A549 (cell line): Measurements from ENCODE around the gene TMEM255B. TPM values are rescaled to one million over a fixed set of nuclear protein-coding genes. Genes with fewer than 3 reads are reported as not detected.

Experiments
- ATAC-seq, 2 experiments: fragments of 200-7000 bp in 1 of 2; fragments of >200 bp in 1 of 2; cut with Nextera tagmentation in 1 of 2; cut with Tn5 transposase in 1 of 2; 3 replicates each; pipeline versions ENCODE4 v1.8.0 to v1.9.1; 2018 to 2020; ENCODE audit warnings: mild to moderate bottlenecking in 1 of 2, moderate library complexity in 1 of 2
- CTCF ChIA-PET: fragments of 300-600 bp; sonication (Branson Sonifier 250); formaldehyde crosslinking; extraction: SDS; loops from one replicate; lab custom pipeline; 2021; ENCODE audit warnings: antibody characterized with exemption, inconsistent platforms; lab: Yijun Ruan, JAX
- POLR2A ChIA-PET: fragments of 350-600 bp; formaldehyde crosslinking; extraction: SDS; loops from one replicate; lab custom pipeline; 2021; ENCODE audit warnings: antibody characterized with exemption, inconsistent platforms; lab: Yijun Ruan, JAX
- DNase-seq, 2 experiments: peaks; one replicate each; pipeline versions ENCODE4 v3.0.0 to v3.0.0-alpha.2; 2011 to 2016; ENCODE audit warnings: low read depth in 1 of 2, low spot score in 1 of 2
- FAIRE-seq: peaks from 2 replicates; lab custom pipeline; 2011; peaks lifted over from hg19 to GRCh38; lab: Jason Lieb, UNC
- H3K27ac ChIP-seq, 2 experiments: fragments of >200 bp; sonication (Bioruptor Twin); formaldehyde crosslinking; 3 replicates each; pipeline ENCODE4 v1.5.1; 2016 to 2017
- H3K4me1 ChIP-seq: fragments of >200 bp; sonication (Bioruptor Twin); formaldehyde crosslinking; 3 replicates; pipeline ENCODE4 v1.6.1; 2016
- H3K4me2 ChIP-seq: fragments of >200 bp; sonication (Bioruptor Twin); formaldehyde crosslinking; 3 replicates; pipeline ENCODE4 v1.6.1; 2016
- H3K4me3 ChIP-seq: fragments of >200 bp; sonication (Bioruptor Twin); formaldehyde crosslinking; 3 replicates; pipeline ENCODE4 v1.5.1; 2016
- H3K9me3 ChIP-seq: fragments of >200 bp; sonication (Bioruptor Twin); formaldehyde crosslinking; 3 replicates; pipeline ENCODE4 v1.6.1; 2016
- BHLHE40 ChIP-seq: IDR thresholded peaks from 2 replicates; pipeline ENCODE4 v1.6.1; 2012; ENCODE audit warnings: low read depth, low read length, inconsistent platforms
- CBX8 ChIP-seq: fragments of 200-600 bp; sonication (generic); IDR thresholded peaks from 2 replicates; pipeline ENCODE4 v1.6.1; 2016
- CEBPB ChIP-seq, 2 experiments: fragments of >200 bp in 1 of 2; sonication (Bioruptor Twin) in 1 of 2; formaldehyde crosslinking in 1 of 2; IDR thresholded peaks; 2 replicates each; pipeline ENCODE4 v1.6.1; 2012 to 2016
- CHD2 ChIP-seq: fragments of 150-350 bp; IDR thresholded peaks from 2 replicates; pipeline ENCODE4 v1.6.1; 2014; ENCODE audit warnings: low read length; ENCODE audit not compliant: partially characterized antibody
- CHD4 ChIP-seq: fragments of 200-600 bp; sonication (generic); IDR thresholded peaks from 2 replicates; pipeline ENCODE4 v1.6.1; 2016; ENCODE audit warnings: antibody characterized with exemption, mild to moderate bottlenecking, borderline replicate concordance
- EHF ChIP-seq: fragments of 250-450 bp; sonication (Bioruptor Pico); IDR thresholded peaks from 2 replicates; pipeline ENCODE4 v1.5.0; 2020; ENCODE audit warnings: mild to moderate bottlenecking
- EP300 ChIP-seq, 2 experiments: fragments of >200 bp; sonication (Bioruptor Twin); formaldehyde crosslinking; IDR thresholded peaks; 2 replicates in 1 of 2; 3 replicates in 1 of 2; pipeline ENCODE4 v1.6.1; 2016 to 2017
- FOSB ChIP-seq: fragments of 250-450 bp; sonication (Bioruptor Pico); IDR thresholded peaks from 2 replicates; pipeline ENCODE4 v1.5.0; 2020; ENCODE audit warnings: mild to moderate bottlenecking, moderate library complexity
- FOSL2 ChIP-seq, 2 experiments: fragments of 450-650 bp in 1 of 2; fragments of >200 bp in 1 of 2; sonication (Bioruptor Twin) in 1 of 2; formaldehyde crosslinking; IDR thresholded peaks; 2 replicates each; pipeline versions ENCODE4 v1.5.0 to v1.6.1; 2016 to 2020; ENCODE audit warnings: mild to moderate bottlenecking in 1 of 2, moderate library complexity in 1 of 2
- HOXB13 ChIP-seq: fragments of 250-450 bp; sonication (Bioruptor Pico); IDR thresholded peaks from 2 replicates; pipeline ENCODE4 v1.5.0; 2020; ENCODE audit warnings: low read depth, mild to moderate bottlenecking, moderate library complexity
- HOXB5 ChIP-seq: fragments of 250-450 bp; sonication (Bioruptor Pico); IDR thresholded peaks from 2 replicates; pipeline ENCODE4 v1.5.0; 2020; ENCODE audit warnings: mild to moderate bottlenecking, moderate library complexity
- JUN ChIP-seq, 2 experiments: fragments of >200 bp; sonication (Bioruptor Twin); formaldehyde crosslinking; IDR thresholded peaks; 2 replicates in 1 of 2; 3 replicates in 1 of 2; pipeline ENCODE4 v1.6.1; 2016 to 2017
- JUNB ChIP-seq: fragments of >200 bp; sonication (Bioruptor Twin); formaldehyde crosslinking; IDR thresholded peaks from 2 replicates; pipeline ENCODE4 v1.6.1; 2016
- KDM1A ChIP-seq: fragments of 200-600 bp; sonication (generic); IDR thresholded peaks from 2 replicates; pipeline ENCODE4 v1.6.1; 2016; ENCODE audit warnings: low read depth, mild to moderate bottlenecking
- MAFK ChIP-seq: fragments of 450-650 bp; IDR thresholded peaks from 2 replicates; pipeline ENCODE4 v1.6.1; 2014; ENCODE audit not compliant: partially characterized antibody
- MAZ ChIP-seq: fragments of 150-350 bp; IDR thresholded peaks from 2 replicates; pipeline ENCODE4 v1.6.1; 2014; ENCODE audit warnings: antibody characterized with exemption, low read depth, low read length, borderline replicate concordance
- MYC ChIP-seq: IDR thresholded peaks from 2 replicates; pipeline ENCODE4 v1.6.1; 2012; ENCODE audit warnings: mild to moderate bottlenecking, inconsistent platforms, low read length, improper control_type of control experiment, borderline replicate concordance
- NFE2L2 ChIP-seq: fragments of 150-350 bp; conservative IDR thresholded peaks from 2 replicates; pipeline ENCODE4 v1.6.1; 2014; ENCODE audit warnings: low read length
- NPAS2 ChIP-seq: fragments of 250-450 bp; sonication (Bioruptor Pico); IDR thresholded peaks from 2 replicates; pipeline ENCODE4 v1.8.0; 2022; ENCODE audit warnings: mild to moderate bottlenecking, moderate library complexity, borderline replicate concordance
- NR3C1 ChIP-seq: fragments of >200 bp; sonication (Bioruptor Twin); formaldehyde crosslinking; IDR thresholded peaks from 3 replicates; pipeline ENCODE4 v1.6.1; 2017
- POLR2A ChIP-seq: IDR thresholded peaks from 2 replicates; pipeline ENCODE4 v1.6.1; 2012; ENCODE audit warnings: mild to moderate bottlenecking, low read length
- RAD21 ChIP-seq, 2 experiments: fragments of >200 bp in 1 of 2; sonication (Bioruptor Twin) in 1 of 2; formaldehyde crosslinking in 1 of 2; IDR thresholded peaks in 1 of 2; conservative IDR thresholded peaks in 1 of 2; 2 replicates in 1 of 2; 3 replicates in 1 of 2; pipeline ENCODE4 v1.6.1; 2012 to 2018; ENCODE audit warnings: inconsistent platforms in 1 of 2
- SMC3 ChIP-seq: fragments of >200 bp; sonication (Bioruptor Twin); formaldehyde crosslinking; IDR thresholded peaks from 3 replicates; pipeline ENCODE4 v1.6.1; 2018; ENCODE audit warnings: inconsistent platforms
- TP53 ChIP-seq: fragments of 250-450 bp; sonication (Bioruptor Pico); IDR thresholded peaks from 2 replicates; pipeline ENCODE4 v1.5.0; 2021; ENCODE audit warnings: mild to moderate bottlenecking, moderate library complexity
- ZFP36 ChIP-seq: fragments of 450-650 bp; IDR thresholded peaks from 2 replicates; pipeline ENCODE4 v1.6.1; 2014; ENCODE audit warnings: borderline replicate concordance; ENCODE audit not compliant: partially characterized antibody
- WGBS: methylation state at CpG from one replicate; pipeline ENCODE4 v1.1.6; 2017; ENCODE audit errors: missing lambda C conversion rate; 5-methylcytosine and 5-hydroxymethylcytosine counted together
- polyA plus RNA-seq, 4 experiments: library from polyadenylated mRNA; depleted of rRNA in 3 of 4; stranded (reverse); fragments of >200 nt; fragmentation: RNase III in 1 of 4; extraction: RNeasy Plus Mini Kit Qiagen cat#74134 plus additional on column Dnase treatment in 1 of 4; gene quantifications; 2 replicates in 3 of 4; 3 replicates in 1 of 4; pipeline ENCODE4 v1.2.3, GENCODE V29; 2011 to 2017
- TF ChIP-seq, protein P1 (sequence below): fragments of >200 bp; sonication (Bioruptor Twin); formaldehyde crosslinking; IDR thresholded peaks from 2 replicates; pipeline ENCODE4 v1.6.1; 2016
- TF ChIP-seq, protein P2 (sequence below): fragments of >200 bp; sonication (Bioruptor Twin); formaldehyde crosslinking; IDR thresholded peaks from 3 replicates; pipeline ENCODE4 v1.5.1; 2016
- TF ChIP-seq, protein P3 (sequence below): IDR thresholded peaks from 2 replicates; pipeline ENCODE4 v1.6.1; 2012; ENCODE audit warnings: low read depth, borderline replicate concordance
- TF ChIP-seq, protein P4 (sequence below): IDR thresholded peaks from 2 replicates; pipeline ENCODE4 v1.6.1; 2012
- TF ChIP-seq, protein P5 (sequence below): IDR thresholded peaks from 2 replicates; pipeline ENCODE4 v1.6.1; 2012
- TF ChIP-seq, protein P6 (sequence below): fragments of 450-650 bp; IDR thresholded peaks from 2 replicates; pipeline ENCODE4 v1.6.1; 2014; ENCODE audit warnings: antibody characterized with exemption

TMEM255B gene
- polyA plus RNA-seq, 2 of the 4 experiments (the other 2 are of a cell fraction) = 0.54 to 1.1 TPM

DNA sequence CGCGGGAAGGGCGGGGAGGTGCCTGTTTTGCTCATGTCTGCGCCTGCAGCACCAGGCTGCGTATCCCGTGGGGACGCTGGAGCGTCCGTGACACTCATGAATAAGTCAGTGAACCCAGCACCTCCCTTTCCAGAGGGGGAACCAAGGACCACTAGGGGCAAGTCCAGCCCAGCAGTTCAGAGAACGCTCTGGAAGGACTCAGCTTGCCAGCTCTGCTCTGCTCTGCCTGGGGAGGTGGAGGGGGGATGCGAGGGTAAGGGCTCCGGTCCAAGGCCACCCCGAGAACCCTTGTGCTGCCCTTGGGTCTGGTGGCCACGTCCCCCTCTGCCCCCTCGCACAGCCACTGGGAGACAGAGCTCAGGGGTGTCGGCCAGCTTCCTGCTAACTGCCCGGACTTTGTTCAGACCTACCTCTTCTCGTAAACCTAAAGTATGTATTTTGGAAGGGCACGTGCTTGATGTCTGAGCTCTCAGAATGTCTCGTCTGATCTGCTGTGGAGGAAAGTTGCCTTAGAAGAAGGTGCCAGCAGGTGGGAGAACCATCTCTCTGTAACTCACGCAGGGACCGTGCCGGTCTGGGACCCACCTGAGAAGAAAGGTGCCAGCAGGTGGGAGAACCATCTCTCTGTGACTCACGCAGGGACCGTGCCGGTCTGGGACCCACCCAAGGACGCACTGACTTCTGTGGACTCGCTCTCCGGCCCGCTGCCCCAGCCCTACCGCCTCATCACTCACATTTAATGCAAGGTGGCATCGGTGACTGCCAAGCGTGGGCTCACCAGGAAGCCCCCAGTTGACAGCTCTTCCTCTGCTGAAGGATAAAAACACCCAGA, 34.1 kb downstream of the TMEM255B start:
- ATAC-seq (no peak; a peak in 1 of 6 replicates), DNase-seq (no peak), FAIRE-seq (no peak)
- POLR2A ChIA-PET = no interaction called here
- H3K4me1 ChIP-seq = no peaks in the 10 kb centered on the region
- no peaks in the 10 kb centered on the region for H3K9me3 ChIP-seq
- no peak overlapping the region for H3K4me3 ChIP-seq
- no peak overlapping the region for H3K4me2 ChIP-seq
- WGBS = 49% methylated on average over 19 of the region's 33 CpGs
- CTCF ChIA-PET = no interaction called here
- TF ChIP-seq EP300 (IDR thresholded peaks at IDR 0.05) = no peak
- TF ChIP-seq EHF (CRISPR knock-in tag) = no peak
- TF ChIP-seq, protein P1, sequence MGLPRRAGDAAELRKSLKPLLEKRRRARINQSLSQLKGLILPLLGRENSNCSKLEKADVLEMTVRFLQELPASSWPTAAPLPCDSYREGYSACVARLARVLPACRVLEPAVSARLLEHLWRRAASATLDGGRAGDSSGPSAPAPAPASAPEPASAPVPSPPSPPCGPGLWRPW = no peak
- no peak for TF ChIP-seq ZFP36
- TF ChIP-seq MAFK = no peak
- TF ChIP-seq, protein P2, sequence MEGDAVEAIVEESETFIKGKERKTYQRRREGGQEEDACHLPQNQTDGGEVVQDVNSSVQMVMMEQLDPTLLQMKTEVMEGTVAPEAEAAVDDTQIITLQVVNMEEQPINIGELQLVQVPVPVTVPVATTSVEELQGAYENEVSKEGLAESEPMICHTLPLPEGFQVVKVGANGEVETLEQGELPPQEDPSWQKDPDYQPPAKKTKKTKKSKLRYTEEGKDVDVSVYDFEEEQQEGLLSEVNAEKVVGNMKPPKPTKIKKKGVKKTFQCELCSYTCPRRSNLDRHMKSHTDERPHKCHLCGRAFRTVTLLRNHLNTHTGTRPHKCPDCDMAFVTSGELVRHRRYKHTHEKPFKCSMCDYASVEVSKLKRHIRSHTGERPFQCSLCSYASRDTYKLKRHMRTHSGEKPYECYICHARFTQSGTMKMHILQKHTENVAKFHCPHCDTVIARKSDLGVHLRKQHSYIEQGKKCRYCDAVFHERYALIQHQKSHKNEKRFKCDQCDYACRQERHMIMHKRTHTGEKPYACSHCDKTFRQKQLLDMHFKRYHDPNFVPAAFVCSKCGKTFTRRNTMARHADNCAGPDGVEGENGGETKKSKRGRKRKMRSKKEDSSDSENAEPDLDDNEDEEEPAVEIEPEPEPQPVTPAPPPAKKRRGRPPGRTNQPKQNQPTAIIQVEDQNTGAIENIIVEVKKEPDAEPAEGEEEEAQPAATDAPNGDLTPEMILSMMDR = no peak
- TF ChIP-seq, protein P3, sequence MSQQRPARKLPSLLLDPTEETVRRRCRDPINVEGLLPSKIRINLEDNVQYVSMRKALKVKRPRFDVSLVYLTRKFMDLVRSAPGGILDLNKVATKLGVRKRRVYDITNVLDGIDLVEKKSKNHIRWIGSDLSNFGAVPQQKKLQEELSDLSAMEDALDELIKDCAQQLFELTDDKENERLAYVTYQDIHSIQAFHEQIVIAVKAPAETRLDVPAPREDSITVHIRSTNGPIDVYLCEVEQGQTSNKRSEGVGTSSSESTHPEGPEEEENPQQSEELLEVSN = no peak
- TF ChIP-seq, protein P4, sequence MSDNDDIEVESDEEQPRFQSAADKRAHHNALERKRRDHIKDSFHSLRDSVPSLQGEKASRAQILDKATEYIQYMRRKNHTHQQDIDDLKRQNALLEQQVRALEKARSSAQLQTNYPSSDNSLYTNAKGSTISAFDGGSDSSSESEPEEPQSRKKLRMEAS = no peak
- no peak for TF ChIP-seq RAD21 (conservative IDR thresholded peaks at IDR 0.05 in 1 of 2, IDR thresholded peaks at IDR 0.05 in 1 of 2)
- TF ChIP-seq CHD4 = no peak
- TF ChIP-seq NFE2L2 = no peak
- no peak for TF ChIP-seq NPAS2
- no peak for TF ChIP-seq MAZ
- no peak for TF ChIP-seq BHLHE40
- TF ChIP-seq, protein P5, sequence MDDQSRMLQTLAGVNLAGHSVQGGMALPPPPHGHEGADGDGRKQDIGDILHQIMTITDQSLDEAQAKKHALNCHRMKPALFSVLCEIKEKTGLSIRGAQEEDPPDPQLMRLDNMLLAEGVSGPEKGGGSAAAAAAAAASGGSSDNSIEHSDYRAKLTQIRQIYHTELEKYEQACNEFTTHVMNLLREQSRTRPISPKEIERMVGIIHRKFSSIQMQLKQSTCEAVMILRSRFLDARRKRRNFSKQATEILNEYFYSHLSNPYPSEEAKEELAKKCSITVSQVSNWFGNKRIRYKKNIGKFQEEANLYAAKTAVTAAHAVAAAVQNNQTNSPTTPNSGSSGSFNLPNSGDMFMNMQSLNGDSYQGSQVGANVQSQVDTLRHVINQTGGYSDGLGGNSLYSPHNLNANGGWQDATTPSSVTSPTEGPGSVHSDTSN = no peak
- no peak for TF ChIP-seq FOSB (CRISPR knock-in tag)
- TF ChIP-seq HOXB13 = no peak
- TF ChIP-seq CHD2 = no peak
- TF ChIP-seq KDM1A = no peak
- no peak overlapping the region for H3K27ac ChIP-seq

DNA sequence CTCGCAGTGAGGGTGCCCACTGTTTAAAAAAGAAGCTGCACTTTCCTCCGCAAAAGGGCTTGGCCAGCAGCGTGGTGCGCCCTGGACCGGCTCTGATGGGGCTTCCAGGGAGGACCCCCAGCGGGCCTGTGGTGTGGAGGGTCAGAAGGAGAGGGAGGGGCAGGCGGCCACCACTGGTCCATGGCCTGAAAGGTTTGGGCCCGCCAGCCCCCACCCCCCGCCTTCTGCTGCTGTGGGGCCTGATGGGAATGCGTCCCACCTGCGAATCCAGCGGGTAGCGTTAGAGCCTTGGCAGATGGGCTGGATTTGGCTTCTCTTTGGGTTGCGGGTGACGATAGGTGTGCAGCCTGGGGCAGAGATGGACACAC, 34.7 kb downstream of the TMEM255B start:
- ATAC-seq (no peak), DNase-seq (no peak), FAIRE-seq (no peak)
- H3K4me1 ChIP-seq = no peaks in the 10 kb centered on the region
- ChIA-PET CTCF (no interaction called here), POLR2A (no interaction called here)
- WGBS = 80% methylated on average over 1 of the region's 15 CpGs
- no peak overlapping the region for H3K4me3 ChIP-seq
- no peak overlapping the region for H3K27ac ChIP-seq
- TF ChIP-seq HOXB5 (CRISPR knock-in tag) (no peak), KDM1A (no peak), POLR2A (no peak), NR3C1 (no peak), JUN (IDR thresholded peaks at IDR 0.05) (no peak), MYC (no peak), FOSB (CRISPR knock-in tag) (no peak), EHF (CRISPR knock-in tag) (no peak), TP53 (CRISPR knock-in tag) (no peak), SMC3 (no peak), MAFK (no peak), JUNB (no peak), FOSL2 (IDR thresholded peaks at IDR 0.05) (no peak), FOSL2 (CRISPR knock-in tag; IDR thresholded peaks at IDR 0.05) (no peak), HOXB13 (no peak), CEBPB (IDR thresholded peaks at IDR 0.05) (no peak), CBX8 (no peak)
- TF ChIP-seq, protein P3 = no peak
- TF ChIP-seq, protein P6, sequence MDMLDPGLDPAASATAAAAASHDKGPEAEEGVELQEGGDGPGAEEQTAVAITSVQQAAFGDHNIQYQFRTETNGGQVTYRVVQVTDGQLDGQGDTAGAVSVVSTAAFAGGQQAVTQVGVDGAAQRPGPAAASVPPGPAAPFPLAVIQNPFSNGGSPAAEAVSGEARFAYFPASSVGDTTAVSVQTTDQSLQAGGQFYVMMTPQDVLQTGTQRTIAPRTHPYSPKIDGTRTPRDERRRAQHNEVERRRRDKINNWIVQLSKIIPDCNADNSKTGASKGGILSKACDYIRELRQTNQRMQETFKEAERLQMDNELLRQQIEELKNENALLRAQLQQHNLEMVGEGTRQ = no peak
- TF ChIP-seq, protein P5 = no peak
- no peaks in the 10 kb centered on the region for H3K9me3 ChIP-seq
- no peak overlapping the region for H3K4me2 ChIP-seq
